Effector memory CD4-positive, alpha-beta T cell (primary cell): Measurements from ENCODE around the gene B4GALNT2.

Experiments
- DNase-seq, 3 donors: peaks; one replicate each; pipeline ENCODE4 v3.0.0-alpha.2; 2020
- H3K27ac ChIP-seq: 2 replicates; pipeline ENCODE4 v1.7.0; 2013; ENCODE audit warnings: mild to moderate bottlenecking, low read length, moderate library complexity; ENCODE audit not compliant: insufficient read depth, poor library complexity, severe bottlenecking
- H3K27me3 ChIP-seq: replicated peaks from 2 replicates; pipeline ENCODE4 v1.7.0; 2013; ENCODE audit warnings: mild to moderate bottlenecking, low read length; ENCODE audit not compliant: insufficient read depth, control insufficient read depth, poor library complexity, severe bottlenecking
- H3K36me3 ChIP-seq: 2 replicates; pipeline ENCODE4 v1.7.0; 2013; ENCODE audit warnings: mild to moderate bottlenecking, low read length, moderate library complexity; ENCODE audit not compliant: control insufficient read depth, insufficient read depth
- H3K4me1 ChIP-seq: 2 replicates; pipeline ENCODE4 v1.7.0; 2013; ENCODE audit warnings: low read length, mild to moderate bottlenecking; ENCODE audit not compliant: control insufficient read depth, insufficient read depth, poor library complexity, severe bottlenecking
- H3K4me3 ChIP-seq: 2 replicates; pipeline ENCODE4 v1.7.0; 2013; ENCODE audit warnings: low read length, low read depth, mild to moderate bottlenecking; ENCODE audit not compliant: insufficient read depth, poor library complexity, severe bottlenecking
- H3K9me3 ChIP-seq: 2 replicates; pipeline ENCODE4 v1.7.0; 2013; ENCODE audit warnings: mild to moderate bottlenecking, low read length, moderate library complexity; ENCODE audit not compliant: control insufficient read depth

B4GALNT2 gene

DNA sequence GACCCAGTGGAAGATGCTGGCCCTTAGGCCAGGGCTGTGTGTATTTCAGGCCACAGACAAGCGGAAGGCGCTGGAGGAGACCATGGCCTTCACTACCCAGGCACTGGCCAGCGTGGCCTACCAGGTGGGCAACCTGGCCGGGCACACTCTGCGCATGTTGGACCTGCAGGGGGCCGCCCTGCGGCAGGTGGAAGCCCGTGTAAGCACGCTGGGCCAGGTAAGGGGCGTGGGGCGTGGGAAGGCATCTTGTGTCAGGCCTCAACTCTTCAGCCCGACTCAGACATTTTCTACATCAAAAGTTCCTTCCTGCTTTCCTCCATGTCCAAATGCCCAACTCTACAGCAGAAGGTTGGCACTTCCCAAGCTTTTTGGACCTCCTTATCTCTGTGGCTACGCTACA lies 83.9 kb downstream of the B4GALNT2 start:
- no peak for DNase-seq
- Histone ChIP-seq H3K4me1 (peaks cover 44% of the 10 kb centered on the region), H3K4me3 (no peak overlapping the region), H3K36me3 (no peaks in the 10 kb centered on the region), H3K9me3 (no peaks in the 10 kb centered on the region), H3K27me3 (no peaks in the 10 kb centered on the region), H3K27ac (peak overlapping the region; percentile 55)

DNA sequence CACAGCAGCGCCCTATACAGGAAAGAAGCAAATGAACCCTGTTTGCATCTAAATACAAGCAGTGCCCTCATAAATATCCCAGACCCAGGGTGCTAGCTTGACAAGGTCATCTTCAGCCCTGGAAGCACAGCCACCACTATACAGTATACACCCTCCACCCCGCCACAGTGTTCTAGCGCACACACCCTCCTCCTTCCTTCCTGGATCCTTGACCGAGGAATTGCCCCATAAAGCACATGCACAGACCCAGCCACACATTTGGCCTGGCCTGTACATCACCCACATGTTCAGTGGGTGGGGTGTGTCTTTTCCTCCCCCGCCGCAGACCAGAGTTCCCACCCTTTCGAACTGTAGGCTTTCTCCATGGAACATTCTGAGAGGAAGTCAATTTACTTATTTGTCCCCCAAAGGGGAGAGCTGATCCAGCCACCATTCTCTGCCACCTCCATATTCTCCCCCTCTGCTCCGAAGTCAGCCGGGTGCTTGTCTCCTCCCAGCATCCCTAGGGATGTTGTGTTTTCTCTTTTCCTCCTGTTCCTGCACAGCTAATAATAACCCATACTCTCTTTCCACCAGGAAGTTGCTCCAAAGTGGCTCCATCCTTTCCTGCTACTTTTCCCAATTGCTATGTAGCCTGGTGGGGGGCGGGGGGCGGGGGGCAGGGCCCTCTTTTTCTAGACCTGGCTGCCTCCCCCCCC lies 84.5 kb downstream of the B4GALNT2 start:
- Histone ChIP-seq H3K27me3 (no peaks in the 10 kb centered on the region), H3K9me3 (no peaks in the 10 kb centered on the region), H3K4me3 (no peak overlapping the region), H3K36me3 (no peaks in the 10 kb centered on the region), H3K27ac (peak overlapping the region; percentile 55), H3K4me1 (peaks cover 42% of the 10 kb centered on the region)
- DNase-seq: no peak

DNA sequence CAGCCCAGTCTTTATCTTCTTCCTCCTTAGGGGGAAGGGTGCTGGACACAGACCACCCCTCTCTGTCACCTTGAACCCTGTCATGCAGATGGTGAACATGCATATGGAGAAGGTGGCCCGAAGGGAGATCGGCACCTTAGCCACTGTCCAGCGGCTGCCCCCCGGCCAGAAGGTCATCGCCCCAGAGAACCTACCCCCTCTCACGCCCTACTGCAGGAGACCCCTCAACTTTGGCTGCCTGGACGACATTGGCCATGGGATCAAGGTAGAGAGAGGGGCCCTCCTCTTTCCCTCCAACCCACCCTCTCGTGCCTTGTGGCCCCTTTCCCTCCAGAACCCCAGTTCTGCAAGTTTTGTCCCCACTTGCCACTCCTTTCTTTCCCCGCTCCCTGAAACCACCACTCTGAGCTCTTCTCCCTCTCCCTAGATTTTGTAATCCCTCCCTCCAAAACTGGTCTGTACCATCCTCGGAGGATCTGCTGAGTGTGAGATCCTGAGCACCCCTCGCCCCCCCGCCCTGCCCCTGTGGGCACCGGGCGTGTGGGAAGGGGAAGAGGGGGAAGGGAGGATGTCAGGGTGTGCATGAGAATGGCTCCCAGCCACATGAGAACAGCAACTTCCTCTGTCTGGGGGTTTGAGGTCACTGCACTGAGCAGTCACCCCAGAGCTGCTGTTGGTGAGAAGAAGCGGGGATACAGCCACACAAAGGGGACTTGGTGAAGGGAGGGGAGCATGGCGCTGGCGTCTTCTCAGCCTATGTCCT lies 85.3 kb downstream of the B4GALNT2 start:
- Histone ChIP-seq H3K9me3 (no peaks in the 10 kb centered on the region), H3K27ac (peak overlapping the region; percentile 57), H3K4me3 (peak overlapping the region; percentile 33), H3K36me3 (no peaks in the 10 kb centered on the region), H3K27me3 (no peaks in the 10 kb centered on the region), H3K4me1 (peaks cover 42% of the 10 kb centered on the region)
- DNase-seq: peak; percentile 47 to 64 (median 63)

DNA sequence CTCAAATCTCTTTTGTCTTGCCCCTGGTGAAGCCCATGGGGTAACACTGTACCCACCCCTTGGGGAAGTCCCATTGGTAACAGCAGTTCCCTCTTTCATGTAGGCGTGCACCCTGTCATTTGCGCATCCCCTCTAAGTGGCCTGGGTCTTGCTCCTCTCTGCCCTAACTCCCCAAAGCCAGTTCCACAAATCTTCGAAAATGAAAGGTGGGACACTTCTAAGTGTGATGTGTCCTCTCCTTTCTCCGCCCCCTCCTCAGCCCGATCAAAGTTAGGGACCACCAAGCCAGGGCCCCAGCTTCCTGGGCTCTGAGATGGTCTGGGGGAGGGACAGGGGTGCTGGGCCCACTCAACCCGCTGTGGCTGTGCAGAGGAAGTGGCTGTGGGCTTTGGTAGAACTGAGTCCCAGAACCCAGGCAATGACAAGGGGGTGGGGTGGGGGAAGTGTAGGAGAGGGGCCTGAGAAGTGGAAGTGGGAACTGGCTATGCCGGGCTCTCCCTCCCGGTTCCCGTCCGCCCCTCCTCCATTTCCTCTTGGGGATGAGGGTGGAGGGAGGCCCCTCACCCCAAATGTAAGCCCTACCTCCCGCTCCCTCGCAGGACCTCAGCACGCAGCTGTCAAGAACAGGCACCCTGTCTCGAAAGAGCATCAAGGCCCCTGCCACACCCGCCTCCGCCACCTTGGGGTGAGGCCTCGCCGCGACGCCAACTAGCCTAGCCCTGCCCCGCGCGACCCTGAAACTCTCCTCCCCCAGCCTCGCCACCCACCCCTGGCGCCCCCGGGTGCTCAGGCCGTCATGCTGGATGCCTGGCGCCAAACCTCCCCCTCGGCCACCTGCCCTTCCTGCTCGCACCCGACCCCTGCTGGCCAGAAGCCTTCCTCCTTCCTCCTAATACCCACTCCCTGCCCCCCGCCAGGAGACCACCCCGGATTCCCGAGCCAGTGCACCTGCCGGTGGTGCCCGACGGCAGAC lies 86.7 kb downstream of the B4GALNT2 start:
- no peaks in the 10 kb centered on the region for H3K9me3 ChIP-seq
- no peaks in the 10 kb centered on the region for H3K36me3 ChIP-seq
- peak overlapping the region; percentile 12 for H3K4me3 ChIP-seq
- peak; percentile 25 to 41 (median 29) for DNase-seq
- peak overlapping the region; percentile 53 for H3K27ac ChIP-seq
- H3K4me1 ChIP-seq: peaks cover 55% of the 10 kb centered on the region
- H3K27me3 ChIP-seq: no peaks in the 10 kb centered on the region

DNA sequence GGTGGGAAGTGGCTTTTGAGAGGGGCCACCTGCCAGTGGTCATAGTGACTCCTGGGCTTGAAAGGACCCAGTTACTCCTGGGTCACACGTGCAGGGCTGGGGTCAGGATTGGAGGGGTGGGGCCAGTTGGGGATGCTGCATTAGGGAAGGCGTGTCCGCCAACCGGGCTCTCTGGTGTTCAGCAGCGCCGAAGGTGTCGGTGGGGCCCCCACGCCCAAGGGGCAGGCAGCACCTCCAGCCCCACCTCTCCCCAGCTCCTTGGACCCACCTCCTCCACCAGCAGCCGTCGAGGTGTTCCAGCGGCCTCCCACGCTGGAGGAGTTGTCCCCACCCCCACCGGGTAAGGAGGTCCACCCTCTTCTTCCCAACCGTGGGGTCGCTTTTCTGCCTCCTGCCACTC lies 87.4 kb downstream of the B4GALNT2 start:
- no peak for DNase-seq
- Histone ChIP-seq H3K36me3 (no peaks in the 10 kb centered on the region), H3K9me3 (no peaks in the 10 kb centered on the region), H3K27ac (no peak overlapping the region), H3K4me1 (peaks cover 62% of the 10 kb centered on the region), H3K4me3 (no peak overlapping the region), H3K27me3 (no peaks in the 10 kb centered on the region)

DNA sequence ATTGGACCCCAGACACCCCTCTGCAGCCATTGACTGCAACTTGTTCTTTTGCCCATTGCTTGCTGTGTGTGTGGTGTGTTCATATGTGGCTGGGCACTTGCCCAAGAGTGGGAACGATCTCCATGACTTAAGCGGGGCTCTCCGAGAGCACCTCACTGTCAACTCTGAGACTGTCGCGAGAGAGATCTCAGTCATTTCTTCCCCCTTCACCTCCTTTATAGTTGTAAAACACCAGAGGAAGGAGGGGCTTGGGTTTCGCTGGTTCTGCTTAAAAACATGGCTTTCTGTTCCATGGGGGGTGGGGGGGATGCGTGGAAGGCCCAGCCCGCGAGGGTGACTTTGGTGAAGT lies 90.6 kb downstream of the B4GALNT2 start:
- Histone ChIP-seq H3K4me1 (peaks cover 40% of the 10 kb centered on the region), H3K27ac (no peak overlapping the region), H3K27me3 (no peaks in the 10 kb centered on the region), H3K4me3 (no peak overlapping the region), H3K36me3 (no peaks in the 10 kb centered on the region), H3K9me3 (no peaks in the 10 kb centered on the region)
- DNase-seq: no peak

DNA sequence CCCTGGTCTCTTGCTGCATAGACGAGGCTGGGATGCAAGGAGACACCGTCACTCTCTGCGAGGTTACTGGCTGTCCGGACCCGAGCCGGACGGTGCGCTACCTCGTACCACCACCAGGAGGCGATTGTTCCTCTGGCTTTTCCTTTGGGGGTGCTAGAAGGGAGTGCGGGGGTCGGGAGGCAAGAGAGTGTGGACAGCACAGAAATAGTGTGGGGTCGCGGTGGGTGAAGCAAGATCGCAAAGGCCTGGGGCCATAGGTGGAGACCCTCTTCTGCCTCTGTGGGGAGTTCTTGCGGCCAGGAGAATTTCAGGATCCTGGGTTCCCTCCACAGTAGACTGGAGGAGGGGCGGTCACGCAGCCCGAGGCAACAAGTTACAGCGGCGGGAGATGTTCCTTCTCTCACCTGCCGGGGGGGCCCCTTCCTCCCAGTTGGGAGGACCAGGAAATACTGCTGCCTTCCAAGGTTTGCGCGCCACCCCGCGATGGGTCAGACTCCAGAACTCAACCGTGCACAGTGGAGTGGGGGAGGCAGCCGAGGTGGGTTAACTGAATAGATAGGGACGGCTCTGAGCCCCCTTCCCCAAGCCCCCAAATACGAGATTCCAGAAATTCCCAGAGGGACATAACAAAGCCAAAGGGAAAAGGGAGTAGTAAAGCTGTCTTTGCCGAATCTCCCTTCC lies 91.1 kb downstream of the B4GALNT2 start:
- no peak overlapping the region for H3K27ac ChIP-seq

DNA sequence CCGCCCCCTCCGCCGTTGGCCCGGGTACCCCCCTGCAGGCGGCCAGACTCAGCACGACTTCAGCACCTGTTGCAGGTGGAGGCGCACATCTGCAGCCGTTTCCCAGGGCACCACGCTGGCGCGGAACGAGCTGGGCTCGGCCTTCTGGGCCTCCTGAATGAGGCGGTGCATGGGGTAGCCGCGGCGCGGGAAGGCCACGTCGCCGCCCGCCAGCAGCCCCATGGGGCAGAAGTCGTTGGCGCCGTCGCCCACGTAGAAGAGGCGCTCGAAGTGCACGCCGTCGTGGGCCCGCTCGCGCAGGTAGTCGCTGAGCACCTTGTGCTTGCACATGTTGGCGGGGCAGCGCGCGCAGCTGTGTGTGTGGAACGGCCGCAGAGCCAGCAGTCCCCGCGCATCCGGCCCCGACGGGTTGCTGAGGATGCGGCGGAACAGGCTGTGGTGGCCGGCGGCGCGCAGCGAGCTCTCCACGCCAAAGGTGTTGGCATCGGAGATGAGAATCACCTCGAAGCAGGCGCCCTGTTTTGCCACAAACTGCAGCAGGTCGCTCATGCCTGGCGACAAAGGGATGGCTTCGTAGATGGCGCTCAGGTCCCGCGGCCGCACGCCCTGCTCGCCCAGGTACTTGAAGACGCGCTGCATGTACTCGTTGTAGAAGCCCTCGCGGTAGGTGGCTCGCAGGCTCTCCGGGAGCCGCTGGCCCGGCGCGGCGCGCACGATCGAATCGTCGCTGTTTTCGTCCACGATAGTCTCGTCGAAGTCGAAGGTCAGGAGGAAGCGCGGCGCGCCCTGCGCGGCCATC lies 91.8 kb downstream of the B4GALNT2 start:
- H3K27me3 ChIP-seq: peaks cover 3% of the 10 kb centered on the region
- no peaks in the 10 kb centered on the region for H3K9me3 ChIP-seq
- peak overlapping the region; percentile 40 for H3K4me3 ChIP-seq
- H3K36me3 ChIP-seq: no peaks in the 10 kb centered on the region
- peaks cover 28% of the 10 kb centered on the region for H3K4me1 ChIP-seq
- H3K27ac ChIP-seq: no peak overlapping the region
- DNase-seq: peak; percentile 19 to 32 (median 22)

More for the DNA sequence above, 91.1 kb downstream of the B4GALNT2 start:
- no peaks in the 10 kb centered on the region for H3K36me3 ChIP-seq
- no peaks in the 10 kb centered on the region for H3K9me3 ChIP-seq
- peak; percentile 27 to 43 (median 39) for DNase-seq
- no peaks in the 10 kb centered on the region for H3K27me3 ChIP-seq
- H3K4me1 ChIP-seq: peaks cover 35% of the 10 kb centered on the region
- H3K4me3 ChIP-seq: peak overlapping the region; percentile 40

DNA sequence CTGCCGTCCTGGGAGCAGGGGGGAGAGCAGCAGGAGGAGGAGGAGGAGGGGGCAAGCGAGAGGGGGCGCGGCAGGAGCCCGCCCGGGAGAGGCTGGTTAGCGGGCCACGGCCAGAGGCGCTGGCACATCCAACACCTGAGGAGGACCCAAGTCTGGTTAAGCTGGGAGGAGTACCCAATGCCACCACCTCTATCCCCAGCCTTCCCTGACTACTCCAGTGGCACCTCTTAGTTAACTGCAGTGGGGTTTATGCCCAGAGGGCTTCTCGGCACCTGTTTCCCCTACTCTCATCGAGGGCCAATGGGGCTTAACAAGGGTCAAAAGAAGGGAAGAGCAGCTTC lies 92.4 kb downstream of the B4GALNT2 start:
- Histone ChIP-seq H3K27me3 (peaks cover 9% of the 10 kb centered on the region), H3K9me3 (no peaks in the 10 kb centered on the region), H3K36me3 (no peaks in the 10 kb centered on the region), H3K4me1 (peaks cover 27% of the 10 kb centered on the region), H3K27ac (no peak overlapping the region), H3K4me3 (peak overlapping the region; percentile 40)
- no peak for DNase-seq
